SU-DHL-6 (cell line): ENCODE data around the gene DNAJC18.
"Not testable (repeated sequence)": the region's sequence is repeated elsewhere in the genome, so short reads cannot be mapped to it uniquely, and the experiment has no call there.

Experiments
- H2AFZ ChIP-seq: fragments of 200-600 bp; sonication (generic); 2 replicates; pipeline ENCODE4 v1.6.1; 2014; ENCODE audit warnings: low read depth, mild to moderate bottlenecking, moderate library complexity, mixed read lengths, antibody characterized with exemption, low read length; ENCODE audit not compliant: severe bottlenecking
- H3F3A ChIP-seq: fragments of 200-600 bp; shearing (Covaris generic); 2 replicates; pipeline ENCODE4 v1.6.0; 2016; ENCODE audit warnings: antibody characterized with exemption, mild to moderate bottlenecking; ENCODE audit not compliant: insufficient read depth
- H3K27ac ChIP-seq: fragments of 200-600 bp; sonication (generic); 2 replicates; pipeline ENCODE4 v1.5.1; 2016; ENCODE audit warnings: low read depth, mild to moderate bottlenecking, low read length, moderate library complexity, mixed read lengths
- H3K27me3 ChIP-seq: fragments of 200-600 bp; sonication (generic), shearing (Covaris generic); 2 replicates; pipeline ENCODE4 v1.6.0; 2014; ENCODE audit warnings: mild to moderate bottlenecking, low read length
- H3K36me3 ChIP-seq: fragments of 200-600 bp; sonication (generic); 2 replicates; pipeline ENCODE4 v1.6.1; 2014; ENCODE audit warnings: mild to moderate bottlenecking, low read length, mixed read lengths
- H3K4me2 ChIP-seq: fragments of 300-600, 200-600 bp; shearing (Covaris generic), sonication (generic); 2 replicates; pipeline ENCODE4 v1.6.0; 2014; ENCODE audit warnings: low read length, low read depth, mild to moderate bottlenecking; ENCODE audit not compliant: poor library complexity, severe bottlenecking
- H3K4me3 ChIP-seq: fragments of 200-600 bp; sonication (generic); 2 replicates; pipeline ENCODE4 v1.5.1; 2014; ENCODE audit warnings: antibody characterized with exemption, low read length, mild to moderate bottlenecking, mixed read lengths; ENCODE audit not compliant: insufficient read depth, poor library complexity, severe bottlenecking
- H3K79me2 ChIP-seq: fragments of 200-600 bp; sonication (generic); 2 replicates; pipeline ENCODE4 v1.6.1; 2014; ENCODE audit warnings: mild to moderate bottlenecking, low read length, moderate library complexity; ENCODE audit not compliant: insufficient read depth
- H3K9ac ChIP-seq: fragments of 200-600 bp; sonication (generic); 2 replicates; pipeline ENCODE4 v1.7.0; 2014; ENCODE audit warnings: mild to moderate bottlenecking, low read length
- H3K9me2 ChIP-seq: fragments of 200-600 bp; sonication (generic); replicated peaks from 2 replicates; pipeline ENCODE4 v1.6.1; 2014; ENCODE audit warnings: low read length; ENCODE audit not compliant: insufficient read depth
- H3K9me3 ChIP-seq: fragments of 200-600 bp; sonication (generic); 2 replicates; pipeline ENCODE4 v1.6.1; 2014; ENCODE audit warnings: low read length, mixed read lengths; ENCODE audit not compliant: insufficient read depth
- H4K20me1 ChIP-seq: fragments of 200-600 bp; sonication (generic); 2 replicates; pipeline ENCODE4 v1.6.1; 2014; ENCODE audit warnings: low read depth, mild to moderate bottlenecking, antibody characterized with exemption, low read length, moderate library complexity, mixed read lengths
- EZH2phosphoT487 ChIP-seq: fragments of 200-600 bp; sonication (generic), shearing (Covaris generic); conservative IDR thresholded peaks from 2 replicates; pipeline ENCODE4 v1.6.1; 2018; ENCODE audit warnings: mild to moderate bottlenecking, antibody characterized with exemption, low read length, moderate library complexity, mixed read lengths
- TF ChIP-seq, protein P1 (sequence below): fragments of 200-600 bp; sonication (generic); IDR thresholded peaks from one replicate; pipeline ENCODE4 v1.5.1; 2017; ENCODE audit warnings: antibody characterized with exemption, mild to moderate bottlenecking, low read length, moderate library complexity; ENCODE audit not compliant: insufficient read depth, poor library complexity, severe bottlenecking

The DNAJC18 gene

DNA sequence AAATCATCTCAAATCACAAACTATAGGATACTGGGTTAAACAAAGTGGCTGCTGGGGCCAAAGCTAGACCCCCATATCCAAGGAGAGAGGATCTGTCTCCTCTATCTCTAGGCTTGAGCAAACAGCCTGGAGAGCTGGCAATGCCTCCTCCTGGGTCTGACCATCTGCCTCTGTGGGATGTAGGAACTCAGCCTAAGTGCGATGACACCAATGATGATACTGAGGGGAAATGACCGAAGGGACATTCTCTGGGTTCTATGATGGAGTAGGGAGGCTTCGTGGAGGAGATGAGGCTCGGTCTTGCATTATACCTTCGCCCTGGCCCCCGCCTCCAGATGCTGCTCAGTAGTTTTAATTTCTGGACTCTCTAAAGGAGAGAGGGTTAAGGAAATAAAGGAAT, 26.2 kb downstream of the DNAJC18 start:
- Histone ChIP-seq H3K27ac (no peak overlapping the region), H3K79me2 (no peaks in the 10 kb centered on the region), H3K9ac (no peak overlapping the region), H3K4me2 (no peak overlapping the region), H3K27me3 (no peaks in the 10 kb centered on the region), H3K36me3 (no peaks in the 10 kb centered on the region), H3K9me3 (no peaks in the 10 kb centered on the region), H4K20me1 (no peaks in the 10 kb centered on the region), H2AFZ (no peak overlapping the region), H3F3A (no peaks in the 10 kb centered on the region), H3K9me2 (no peaks in the 10 kb centered on the region), H3K4me3 (no peak overlapping the region)
- no peak for TF ChIP-seq EZH2phosphoT487
- TF ChIP-seq, protein P1, sequence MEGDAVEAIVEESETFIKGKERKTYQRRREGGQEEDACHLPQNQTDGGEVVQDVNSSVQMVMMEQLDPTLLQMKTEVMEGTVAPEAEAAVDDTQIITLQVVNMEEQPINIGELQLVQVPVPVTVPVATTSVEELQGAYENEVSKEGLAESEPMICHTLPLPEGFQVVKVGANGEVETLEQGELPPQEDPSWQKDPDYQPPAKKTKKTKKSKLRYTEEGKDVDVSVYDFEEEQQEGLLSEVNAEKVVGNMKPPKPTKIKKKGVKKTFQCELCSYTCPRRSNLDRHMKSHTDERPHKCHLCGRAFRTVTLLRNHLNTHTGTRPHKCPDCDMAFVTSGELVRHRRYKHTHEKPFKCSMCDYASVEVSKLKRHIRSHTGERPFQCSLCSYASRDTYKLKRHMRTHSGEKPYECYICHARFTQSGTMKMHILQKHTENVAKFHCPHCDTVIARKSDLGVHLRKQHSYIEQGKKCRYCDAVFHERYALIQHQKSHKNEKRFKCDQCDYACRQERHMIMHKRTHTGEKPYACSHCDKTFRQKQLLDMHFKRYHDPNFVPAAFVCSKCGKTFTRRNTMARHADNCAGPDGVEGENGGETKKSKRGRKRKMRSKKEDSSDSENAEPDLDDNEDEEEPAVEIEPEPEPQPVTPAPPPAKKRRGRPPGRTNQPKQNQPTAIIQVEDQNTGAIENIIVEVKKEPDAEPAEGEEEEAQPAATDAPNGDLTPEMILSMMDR: no peak

DNA sequence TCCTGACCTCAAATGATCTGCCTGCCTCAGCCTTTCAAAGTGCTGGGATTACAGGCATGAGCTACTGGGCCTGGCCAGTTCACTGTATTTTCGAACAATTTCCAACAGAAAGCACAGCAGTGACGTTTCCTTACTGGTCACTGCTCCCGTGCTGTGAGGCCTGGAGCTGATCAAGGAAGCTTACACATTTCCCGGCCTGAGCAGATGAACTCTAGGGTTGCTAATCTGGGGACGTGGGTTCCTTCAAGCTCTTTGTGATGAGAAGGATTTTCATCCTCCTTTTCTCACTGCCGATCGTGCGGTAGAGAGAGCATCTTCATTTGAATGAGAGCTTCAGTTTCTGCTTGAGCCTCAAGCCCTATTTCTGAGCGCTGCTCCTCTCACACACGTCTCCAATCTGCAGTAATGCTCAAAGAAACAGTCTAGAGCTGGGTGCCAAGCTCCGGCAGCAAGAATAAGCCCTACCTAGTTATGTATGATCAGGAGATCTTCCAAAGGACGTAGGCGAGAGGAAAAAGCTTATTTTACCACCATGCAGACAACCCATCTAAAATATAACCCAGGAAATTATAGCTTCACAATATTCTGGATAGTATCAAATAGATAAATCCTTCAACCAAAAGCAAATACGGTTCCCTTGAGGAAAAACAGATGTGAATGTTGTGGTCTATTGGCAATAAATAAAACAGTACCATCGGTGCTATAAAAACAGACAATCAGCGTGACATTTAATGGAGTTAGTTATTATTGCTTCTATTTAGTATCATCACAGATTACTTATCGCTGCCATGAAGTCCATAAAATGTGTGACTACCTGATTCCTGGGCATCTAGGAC, 28.1 kb downstream of the DNAJC18 start:
- H3K79me2 ChIP-seq: no peaks in the 10 kb centered on the region
- H3K27me3 ChIP-seq: no peaks in the 10 kb centered on the region
- H3K36me3 ChIP-seq: no peaks in the 10 kb centered on the region
- H4K20me1 ChIP-seq: no peaks in the 10 kb centered on the region
- no peak overlapping the region for H3K27ac ChIP-seq
- no peak overlapping the region for H2AFZ ChIP-seq
- H3K9ac ChIP-seq: no peak overlapping the region
- no peaks in the 10 kb centered on the region for H3K9me3 ChIP-seq
- no peak overlapping the region for H3K4me3 ChIP-seq
- TF ChIP-seq, protein P1: no peak
- TF ChIP-seq EZH2phosphoT487: no peak
- H3F3A ChIP-seq: no peaks in the 10 kb centered on the region
- H3K9me2 ChIP-seq: no peaks in the 10 kb centered on the region
- H3K4me2 ChIP-seq: no peak overlapping the region

DNA sequence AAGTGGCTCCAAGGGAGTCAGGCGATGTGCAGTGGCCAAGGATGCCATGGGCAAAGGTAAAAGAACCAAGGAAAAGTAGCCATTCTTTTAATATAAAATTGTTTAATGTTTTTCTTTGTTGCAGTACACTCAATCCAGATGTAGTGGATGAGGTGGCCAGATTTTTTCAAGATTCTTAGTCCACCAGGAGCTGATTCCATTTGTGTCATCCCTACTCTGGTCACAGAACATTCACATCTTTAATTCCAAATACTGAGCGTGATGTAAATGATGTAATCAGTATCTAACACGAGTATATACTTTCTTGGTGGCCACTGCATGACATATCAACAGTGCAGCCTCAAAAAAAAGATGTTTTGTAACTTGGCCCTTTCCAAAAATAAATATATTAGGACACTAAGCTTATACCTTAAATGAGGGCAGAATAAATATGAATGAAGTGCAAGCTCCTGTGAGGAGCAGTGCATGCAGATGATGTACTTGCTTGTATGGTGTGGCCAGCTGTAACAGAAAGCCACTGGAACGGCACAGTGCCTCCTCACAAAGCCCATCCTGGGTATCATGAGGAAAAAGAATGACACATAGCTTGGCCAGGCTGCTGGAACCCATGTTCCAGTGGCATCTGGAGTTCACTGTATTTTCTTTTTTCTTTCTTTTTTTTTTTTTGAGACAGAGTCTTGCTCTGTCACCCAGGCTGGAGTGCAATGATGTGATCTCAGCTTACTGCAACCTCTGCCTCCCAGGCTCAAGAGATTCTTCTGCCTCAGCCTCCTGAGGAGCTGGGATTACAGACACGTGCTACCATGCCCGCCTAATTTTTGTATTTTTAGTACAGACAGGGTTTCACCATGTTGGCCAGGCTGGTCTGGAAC, 29.0 kb downstream of the DNAJC18 start:
- Histone ChIP-seq H3K9ac (no peak overlapping the region), H4K20me1 (no peaks in the 10 kb centered on the region), H3K9me2 (no peaks in the 10 kb centered on the region), H3K4me3 (no peak overlapping the region), H3F3A (no peaks in the 10 kb centered on the region), H3K4me2 (no peak overlapping the region), H3K79me2 (no peaks in the 10 kb centered on the region), H3K27me3 (no peaks in the 10 kb centered on the region), H3K36me3 (no peaks in the 10 kb centered on the region), H2AFZ (no peak overlapping the region), H3K9me3 (no peaks in the 10 kb centered on the region), H3K27ac (no peak overlapping the region)
- TF ChIP-seq, protein P1: no peak
- TF ChIP-seq EZH2phosphoT487: no peak

DNA sequence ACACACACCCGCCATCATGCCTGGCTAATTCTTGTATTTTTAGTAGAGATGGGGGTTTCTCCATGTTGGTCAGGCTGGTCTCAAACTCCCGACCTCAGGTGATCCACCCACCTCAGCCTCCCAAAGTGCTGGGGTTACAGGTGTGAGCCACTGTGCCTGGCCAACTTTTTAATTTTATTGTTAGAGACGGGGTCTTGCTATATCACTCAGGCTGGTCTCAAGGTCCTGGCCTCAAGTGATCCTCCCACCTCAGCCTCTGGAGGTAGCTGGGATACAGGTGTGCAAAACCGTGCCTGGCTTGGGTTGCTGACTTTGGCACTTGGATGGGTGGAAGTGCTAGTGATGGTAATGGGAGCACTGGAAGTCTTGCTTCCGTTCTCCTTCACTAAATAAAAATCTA, 30.2 kb downstream of the DNAJC18 start:
- H3K79me2 ChIP-seq, H3K4me2 ChIP-seq, H3K9ac ChIP-seq, H3K9me3 ChIP-seq, H3K27ac ChIP-seq, H3K9me2 ChIP-seq, H3F3A ChIP-seq, H3K27me3 ChIP-seq, H4K20me1 ChIP-seq, H3K4me3 ChIP-seq, H3K36me3 ChIP-seq, H2AFZ ChIP-seq: not testable (repeated sequence)
